ENCODE measurements around the gene NARS2. TPM values are rescaled to one million over a fixed set of nuclear protein-coding genes. Genes with fewer than 3 reads are reported as not detected.

Gene NARS2
- total RNA-seq, 1 experiment from 2014 or later = 17.9 TPM

Small RNA genes within 50 kb of the gene (small RNA-seq; reads per million reads assigned to genes)
- gene RNU6-311P = not detected

Other genes starting within 250 kb of the NARS2 start
- gene GAB2, start 157.0 kb downstream of the NARS2 start, total RNA-seq (2014; rRNA removed; shearing (Covaris generic)) = 1.5 and 1.9 TPM in 2 replicates